SK-N-SH treated with all-trans-retinoic acid at 6 μM for 48 hours (cell line): ENCODE results near the gene XPO6.

Source experiments
- ARNTL ChIP-seq: fragments of 450-650 bp; formaldehyde crosslinking; IDR thresholded peaks from 2 replicates; pipeline ENCODE4 v1.5.0; 2020; ENCODE audit warnings: low read depth, mild to moderate bottlenecking, moderate library complexity, borderline replicate concordance
- CREB5 ChIP-seq: fragments of 250-450 bp; sonication (Bioruptor Pico); IDR thresholded peaks from 2 replicates; pipeline ENCODE4 v1.5.1; 2020; ENCODE audit warnings: low read depth, mild to moderate bottlenecking, moderate library complexity
- ESRRG ChIP-seq: fragments of 250-450 bp; sonication (Bioruptor Pico); IDR thresholded peaks from 2 replicates; pipeline ENCODE4 v1.6.1; 2021; ENCODE audit warnings: mild to moderate bottlenecking
- RARB ChIP-seq: fragments of 250-450 bp; sonication (Bioruptor Pico); IDR thresholded peaks from 2 replicates; pipeline ENCODE4 v1.8.0; 2021; ENCODE audit warnings: mild to moderate bottlenecking, moderate library complexity
- TOX ChIP-seq: fragments of 250-450 bp; sonication (Bioruptor Pico); IDR thresholded peaks from 2 replicates; pipeline ENCODE4 v1.8.0; 2021; ENCODE audit warnings: mild to moderate bottlenecking, moderate library complexity, borderline replicate concordance
- ZC3H10 ChIP-seq: fragments of 250-450 bp; sonication (Bioruptor Pico); IDR thresholded peaks from 2 replicates; pipeline ENCODE4 v1.5.1; 2021; ENCODE audit warnings: mild to moderate bottlenecking, moderate library complexity
- ZFP3 ChIP-seq: fragments of 250-450 bp; sonication (Bioruptor Pico); IDR thresholded peaks from 2 replicates; pipeline ENCODE4 v1.5.0; 2020; ENCODE audit warnings: mild to moderate bottlenecking, moderate library complexity
- ZNF70 ChIP-seq: fragments of 450-650 bp; formaldehyde crosslinking; IDR thresholded peaks from 2 replicates; pipeline ENCODE4 v1.5.0; 2020; ENCODE audit warnings: mild to moderate bottlenecking, moderate library complexity
- ZNF8 ChIP-seq: fragments of 450-650 bp; formaldehyde crosslinking; IDR thresholded peaks from 2 replicates; pipeline ENCODE4 v1.5.0; 2020; ENCODE audit warnings: mild to moderate bottlenecking, moderate library complexity

DNA sequence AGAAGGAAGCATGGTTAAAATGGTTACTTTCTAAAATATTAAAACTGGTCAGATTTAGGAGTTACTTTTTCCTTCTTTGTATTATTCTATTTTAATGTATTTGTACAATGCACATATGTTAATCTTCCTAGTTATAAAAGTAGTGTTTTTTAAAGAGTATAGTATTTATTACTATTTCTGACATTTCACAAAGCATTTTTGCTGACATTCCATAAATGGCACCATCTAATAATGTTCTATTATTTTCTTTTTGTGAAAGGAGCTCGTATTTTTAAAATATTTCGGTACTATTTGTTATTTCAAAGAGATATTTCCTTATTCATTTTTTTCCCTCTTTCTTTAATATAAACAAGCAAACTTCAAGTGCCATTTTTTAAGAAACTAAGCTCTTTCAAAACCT is 100.8 kb downstream of the XPO6 start:
- TF ChIP-seq ZC3H10 (CRISPR knock-in tag) (no peak), ARNTL (CRISPR knock-in tag) (no peak), RARB (CRISPR knock-in tag) (no peak), ZNF70 (CRISPR knock-in tag) (no peak), ZNF8 (no peak), CREB5 (CRISPR knock-in tag) (no peak), TOX (CRISPR knock-in tag) (no peak), ESRRG (no peak), ZFP3 (CRISPR knock-in tag) (no peak)
